ENCODE results near the gene STK32B.

GRCh38 chr4:5237086-5237660, 185.9 kb downstream of the STK32B start:
- TF ChIP-seq EZH2 (IDR thresholded peaks at IDR 0.05; ENCODE audit: low read depth, unreplicated experiment) (no peak), CTCF (conservative IDR thresholded peaks at IDR 0.05; ENCODE audit: low read depth in 2 of 2) (no peak), REST (IDR thresholded peaks at IDR 0.05; ENCODE audit: unreplicated experiment) (no peak), ZNF331 (CRISPR knock-in tag; IDR thresholded peaks at IDR 0.05; ENCODE audit: low read depth) (no peak), POLR2AphosphoS5 (IDR thresholded peaks at IDR 0.05; ENCODE audit: low read depth) (no peak), EZH2phosphoT487 (IDR thresholded peaks at IDR 0.05; ENCODE audit: unreplicated experiment) (no peak), ZNF114 (CRISPR knock-in tag; IDR thresholded peaks at IDR 0.05) (no peak), JUNB (IDR thresholded peaks at IDR 0.05; ENCODE audit: unreplicated experiment) (no peak)
